ENCODE measurements around the gene PRKCA. TPM values are rescaled to one million over a fixed set of nuclear protein-coding genes. Genes with fewer than 3 reads are reported as not detected.

The PRKCA gene
- polyA plus RNA-seq, 2 donors: 1.2 to 1.3 TPM

DNA sequence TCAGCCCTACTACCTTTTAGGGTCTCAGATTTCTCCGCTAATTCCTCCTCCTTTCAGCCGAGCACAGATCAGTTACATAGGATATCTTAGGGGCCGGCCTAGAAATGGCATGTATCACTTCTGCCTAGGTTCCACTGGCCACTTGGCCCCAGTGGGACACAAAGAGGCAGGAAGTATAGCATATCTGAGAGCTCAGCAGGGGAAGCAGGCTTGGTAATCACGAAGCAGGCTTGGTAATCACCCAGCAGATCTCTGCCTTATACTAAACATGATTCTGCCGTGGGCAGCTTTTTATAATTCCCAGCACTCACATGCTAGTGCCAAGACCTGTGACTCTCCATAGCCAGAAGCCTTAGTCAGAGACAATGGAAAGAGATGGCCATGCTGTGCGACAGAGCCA is 472.9 kb downstream of the PRKCA start:
- Histone ChIP-seq H3K27me3 (ENCODE audit: control insufficient read depth in 1 of 2, insufficient read depth in 2 of 2, low read length in 2 of 2) (no peaks in the 10 kb centered on the region), H3K4me3 (ENCODE audit: low read depth in 1 of 2, low read length in 2 of 2) (no peak overlapping the region), H3K27ac (ENCODE audit: low read depth in 2 of 2, low read length in 1 of 2) (no peak overlapping the region), H3K4me1 (ENCODE audit: control insufficient read depth in 2 of 2, insufficient read depth in 2 of 2, low read length in 1 of 2) (no peaks in the 10 kb centered on the region), H3K9me3 (ENCODE audit: control insufficient read depth in 2 of 2, insufficient read depth in 1 of 2, low read depth in 1 of 2, low read length in 1 of 2) (no peaks in the 10 kb centered on the region), H3K36me3 (ENCODE audit: control insufficient read depth in 2 of 2, insufficient read depth in 2 of 2, low read length in 1 of 2) (peaks cover 3% of the 10 kb centered on the region in 2 donors)
- WGBS, 2 donors: 88 to 90% methylated on average over 6 of the region's 6 CpGs

DNA sequence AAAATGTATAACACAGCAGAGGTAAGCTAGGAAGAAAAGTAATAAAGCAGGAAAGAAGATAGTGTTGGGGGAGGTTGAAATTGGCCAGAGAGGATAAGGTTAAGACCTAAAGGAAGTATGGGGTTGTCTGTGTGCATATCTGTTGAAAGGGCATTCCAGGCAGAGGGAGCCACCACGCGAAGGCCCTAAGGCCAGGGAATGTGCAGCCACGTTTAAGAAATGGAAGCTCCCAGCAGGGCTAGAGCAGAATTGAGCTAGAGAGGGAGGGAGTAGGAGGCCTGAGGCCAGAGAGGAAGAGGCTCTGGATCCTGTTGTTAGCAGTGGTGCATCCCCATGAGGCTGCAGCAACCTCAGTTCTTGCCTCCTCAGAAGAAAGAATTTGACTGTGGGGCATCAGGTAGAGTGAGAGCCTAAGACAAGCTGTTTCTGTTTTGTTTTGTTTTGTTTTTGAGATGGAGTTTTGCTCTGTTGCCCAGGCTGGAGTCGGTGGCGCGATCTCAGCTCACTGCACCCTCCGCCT is 473.5 kb downstream of the PRKCA start:
- WGBS, 2 donors: 80 to 83% methylated on average over 7 of the region's 7 CpGs

DNA sequence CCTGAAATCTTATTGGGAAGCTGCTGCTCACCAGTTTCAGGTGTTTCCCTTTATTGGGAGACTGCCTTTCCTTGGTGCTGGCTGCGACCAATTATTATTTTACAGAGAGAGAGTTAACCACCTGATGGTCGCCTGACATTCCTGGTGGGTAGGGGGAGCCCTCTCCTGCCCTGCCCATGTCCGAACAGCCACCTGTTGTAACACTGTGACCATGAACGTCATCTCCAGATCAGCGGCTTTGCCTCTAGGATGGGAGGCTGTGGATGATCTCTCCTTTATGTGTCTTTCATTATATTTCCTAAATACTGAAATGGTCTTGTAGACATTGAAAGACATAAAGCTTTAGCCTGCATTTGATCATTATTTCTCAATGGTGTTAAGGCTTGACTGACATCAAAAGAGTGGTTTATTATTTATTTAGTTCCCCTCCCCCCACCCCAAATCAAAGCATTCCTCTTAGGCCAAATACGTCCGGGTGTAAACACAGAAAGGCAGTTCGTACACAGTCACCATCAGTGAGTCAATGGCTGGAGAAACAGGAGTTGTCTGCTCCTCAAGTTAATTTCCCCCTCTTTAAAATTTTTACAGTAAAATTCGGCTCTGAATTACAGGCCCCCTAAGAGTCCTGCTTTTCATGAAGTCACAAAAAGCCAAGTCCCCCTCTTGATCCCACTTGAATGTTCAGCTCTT is 474.7 kb downstream of the PRKCA start:
- Histone ChIP-seq H3K27ac (ENCODE audit: low read depth in 2 of 2, low read length in 1 of 2) (no peak overlapping the region), H3K4me1 (ENCODE audit: control insufficient read depth in 2 of 2, insufficient read depth in 2 of 2, low read length in 1 of 2) (no peaks in the 10 kb centered on the region), H3K36me3 (ENCODE audit: control insufficient read depth in 2 of 2, insufficient read depth in 2 of 2, low read length in 1 of 2) (peaks cover 3% of the 10 kb centered on the region in 2 donors)

More for the DNA sequence above, 473.5 kb downstream of the PRKCA start:
- Histone ChIP-seq H3K4me1 (ENCODE audit: control insufficient read depth in 2 of 2, insufficient read depth in 2 of 2, low read length in 1 of 2) (no peaks in the 10 kb centered on the region), H3K36me3 (ENCODE audit: control insufficient read depth in 2 of 2, insufficient read depth in 2 of 2, low read length in 1 of 2) (peaks cover 3% of the 10 kb centered on the region in 2 donors), H3K27me3 (ENCODE audit: control insufficient read depth in 1 of 2, insufficient read depth in 2 of 2, low read length in 2 of 2) (no peaks in the 10 kb centered on the region), H3K9me3 (ENCODE audit: control insufficient read depth in 2 of 2, insufficient read depth in 1 of 2, low read depth in 1 of 2, low read length in 1 of 2) (no peaks in the 10 kb centered on the region), H3K27ac (ENCODE audit: low read depth in 2 of 2, low read length in 1 of 2) (no peak overlapping the region), H3K4me3 (ENCODE audit: low read depth in 1 of 2, low read length in 2 of 2) (no peak overlapping the region)

DNA sequence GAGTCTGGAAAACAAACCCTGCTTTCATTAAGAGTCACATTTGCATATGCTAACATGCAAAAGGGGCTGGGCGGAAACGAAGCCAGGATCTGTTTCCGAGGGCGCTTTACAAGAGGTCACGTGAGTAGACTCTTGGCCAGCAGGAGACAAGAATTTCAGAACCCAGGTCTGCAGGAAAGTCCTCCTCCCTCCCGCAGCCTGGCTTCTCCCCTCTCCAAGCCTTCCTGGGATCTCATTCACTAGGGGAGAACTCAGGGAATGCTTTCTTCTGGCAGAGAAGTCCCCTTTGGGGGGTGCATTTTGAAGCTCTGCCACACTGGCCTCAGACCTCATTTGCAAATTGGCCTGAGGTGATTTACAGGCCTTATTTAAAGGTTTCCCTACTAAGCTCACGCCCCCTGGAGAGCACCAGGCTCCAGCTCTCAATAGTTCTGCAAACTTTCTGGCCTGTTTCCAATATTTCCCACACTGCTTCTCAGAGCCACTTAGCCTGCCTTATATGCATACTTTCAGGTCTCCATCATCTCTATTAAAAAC is 475.3 kb downstream of the PRKCA start:
- Histone ChIP-seq H3K4me3 (ENCODE audit: low read depth in 1 of 2, low read length in 2 of 2) (no peak overlapping the region), H3K36me3 (ENCODE audit: control insufficient read depth in 2 of 2, insufficient read depth in 2 of 2, low read length in 1 of 2) (peaks cover 3% of the 10 kb centered on the region in 2 donors), H3K27me3 (ENCODE audit: control insufficient read depth in 1 of 2, insufficient read depth in 2 of 2, low read length in 2 of 2) (no peaks in the 10 kb centered on the region), H3K27ac (ENCODE audit: low read depth in 2 of 2, low read length in 1 of 2) (no peak overlapping the region), H3K4me1 (ENCODE audit: control insufficient read depth in 2 of 2, insufficient read depth in 2 of 2, low read length in 1 of 2) (no peaks in the 10 kb centered on the region), H3K9me3 (ENCODE audit: control insufficient read depth in 2 of 2, insufficient read depth in 1 of 2, low read depth in 1 of 2, low read length in 1 of 2) (no peaks in the 10 kb centered on the region)
- 79 to 84% methylated on average over 7 of the region's 7 CpGs for WGBS, 2 donors

More for the DNA sequence above, 474.7 kb downstream of the PRKCA start:
- Histone ChIP-seq H3K27me3 (ENCODE audit: control insufficient read depth in 1 of 2, insufficient read depth in 2 of 2, low read length in 2 of 2) (no peaks in the 10 kb centered on the region), H3K9me3 (ENCODE audit: control insufficient read depth in 2 of 2, insufficient read depth in 1 of 2, low read depth in 1 of 2, low read length in 1 of 2) (no peaks in the 10 kb centered on the region), H3K4me3 (ENCODE audit: low read depth in 1 of 2, low read length in 2 of 2) (no peak overlapping the region)
- 82 to 83% methylated on average over 9 of the region's 9 CpGs for WGBS, 2 donors

DNA sequence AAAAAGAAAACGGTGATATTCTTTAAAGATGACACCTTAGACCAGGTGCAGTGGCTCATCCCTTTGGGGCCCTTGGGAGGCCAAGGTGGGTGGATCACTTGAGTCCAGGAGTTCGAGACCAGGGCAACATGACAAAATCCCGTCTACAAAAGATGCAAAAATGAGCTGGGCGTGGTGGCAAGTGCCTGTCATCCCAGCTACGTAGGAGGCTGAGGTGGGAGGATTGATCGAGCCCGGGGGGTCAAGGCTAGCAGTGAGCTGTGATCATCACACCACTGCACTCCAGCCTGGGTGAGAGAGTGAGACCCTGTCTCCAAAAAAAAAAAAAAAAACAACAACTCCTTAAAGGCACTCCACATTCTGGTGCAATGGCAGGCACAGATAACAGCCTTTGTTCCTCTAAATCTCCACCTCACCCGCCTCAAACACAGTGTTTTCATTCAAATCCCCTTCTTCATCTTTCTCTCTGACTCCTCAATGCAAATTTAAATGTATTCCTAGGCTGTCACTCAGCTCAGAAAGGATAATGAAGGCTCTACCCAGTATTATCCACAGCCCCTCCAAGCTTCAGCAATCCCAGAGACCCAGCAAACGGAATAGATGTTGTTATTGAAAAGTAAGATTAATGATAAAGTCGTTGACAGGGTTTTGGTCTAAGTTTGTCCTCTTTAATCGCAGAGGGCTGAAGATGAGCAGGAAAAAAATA is 476.3 kb downstream of the PRKCA start:
- Histone ChIP-seq H3K9me3 (ENCODE audit: control insufficient read depth in 2 of 2, insufficient read depth in 1 of 2, low read depth in 1 of 2, low read length in 1 of 2) (no peaks in the 10 kb centered on the region), H3K36me3 (ENCODE audit: control insufficient read depth in 2 of 2, insufficient read depth in 2 of 2, low read length in 1 of 2) (peaks cover 3% of the 10 kb centered on the region in 2 donors), H3K27ac (ENCODE audit: low read depth in 2 of 2, low read length in 1 of 2) (no peak overlapping the region), H3K4me1 (ENCODE audit: control insufficient read depth in 2 of 2, insufficient read depth in 2 of 2, low read length in 1 of 2) (no peaks in the 10 kb centered on the region), H3K4me3 (ENCODE audit: low read depth in 1 of 2, low read length in 2 of 2) (no peak overlapping the region), H3K27me3 (ENCODE audit: control insufficient read depth in 1 of 2, insufficient read depth in 2 of 2, low read length in 2 of 2) (no peaks in the 10 kb centered on the region)
- WGBS, 2 donors: 87 to 88% methylated on average over 11 of the region's 11 CpGs

DNA sequence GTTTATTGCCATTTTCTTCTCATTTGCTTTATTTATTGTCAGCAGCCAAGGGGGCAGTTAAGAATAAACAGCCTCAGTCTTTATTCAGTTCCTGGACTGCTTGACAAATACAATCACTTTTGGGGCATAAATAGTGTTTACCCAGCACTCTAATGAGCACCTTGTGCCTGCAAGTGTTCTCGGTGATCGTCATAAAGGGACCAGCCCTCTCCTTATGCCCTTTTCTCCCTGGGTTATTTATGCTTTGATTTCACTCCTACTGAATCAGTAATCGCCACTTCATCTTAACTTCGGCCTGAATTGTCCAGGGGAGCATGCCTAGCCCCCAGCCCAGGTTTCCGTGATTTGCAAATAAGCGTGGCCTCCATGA is 476.8 kb downstream of the PRKCA start:
- Histone ChIP-seq H3K9me3 (ENCODE audit: control insufficient read depth in 2 of 2, insufficient read depth in 1 of 2, low read depth in 1 of 2, low read length in 1 of 2) (no peaks in the 10 kb centered on the region), H3K27ac (ENCODE audit: low read depth in 2 of 2, low read length in 1 of 2) (no peak overlapping the region), H3K36me3 (ENCODE audit: control insufficient read depth in 2 of 2, insufficient read depth in 2 of 2, low read length in 1 of 2) (peaks cover 0 to 2% of the 10 kb centered on the region in 2 donors), H3K4me1 (ENCODE audit: control insufficient read depth in 2 of 2, insufficient read depth in 2 of 2, low read length in 1 of 2) (no peaks in the 10 kb centered on the region), H3K4me3 (ENCODE audit: low read depth in 1 of 2, low read length in 2 of 2) (no peak overlapping the region), H3K27me3 (ENCODE audit: control insufficient read depth in 1 of 2, insufficient read depth in 2 of 2, low read length in 2 of 2) (no peaks in the 10 kb centered on the region)
- 90 to 92% methylated on average over 6 of the region's 6 CpGs for WGBS, 2 donors

DNA sequence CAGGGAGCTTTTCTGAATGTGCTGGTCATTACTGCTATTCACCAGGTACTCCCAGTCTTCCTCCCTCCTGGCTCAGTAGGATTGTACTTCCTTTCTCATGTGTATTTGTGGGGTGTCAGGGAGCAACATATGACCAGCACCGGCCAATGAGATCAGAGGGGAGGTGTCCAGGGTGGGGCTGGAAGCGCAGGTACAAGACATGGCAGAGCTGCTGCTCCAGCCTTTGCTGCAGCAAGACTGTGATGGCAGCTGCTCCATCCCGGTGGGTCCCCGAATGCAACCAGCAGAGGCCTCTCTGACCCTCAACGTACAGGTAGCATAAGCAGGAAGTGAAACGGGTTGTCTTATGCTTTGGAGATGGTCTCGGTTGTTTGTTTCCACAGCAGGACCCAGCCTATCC is 478.7 kb downstream of the PRKCA start:
- no peaks in the 10 kb centered on the region for H3K9me3 ChIP-seq (ENCODE audit: control insufficient read depth in 2 of 2, insufficient read depth in 1 of 2, low read depth in 1 of 2, low read length in 1 of 2)
- H3K27me3 ChIP-seq (ENCODE audit: control insufficient read depth in 1 of 2, insufficient read depth in 2 of 2, low read length in 2 of 2): no peaks in the 10 kb centered on the region
- 90 to 91% methylated on average over 7 of the region's 7 CpGs for WGBS, 2 donors
- no peaks in the 10 kb centered on the region for H3K4me1 ChIP-seq (ENCODE audit: control insufficient read depth in 2 of 2, insufficient read depth in 2 of 2, low read length in 1 of 2)
- H3K27ac ChIP-seq (ENCODE audit: low read depth in 2 of 2, low read length in 1 of 2): no peak overlapping the region
- H3K4me3 ChIP-seq (ENCODE audit: low read depth in 1 of 2, low read length in 2 of 2): no peak overlapping the region
- no peaks in the 10 kb centered on the region for H3K36me3 ChIP-seq (ENCODE audit: control insufficient read depth in 2 of 2, insufficient read depth in 2 of 2, low read length in 1 of 2)

DNA sequence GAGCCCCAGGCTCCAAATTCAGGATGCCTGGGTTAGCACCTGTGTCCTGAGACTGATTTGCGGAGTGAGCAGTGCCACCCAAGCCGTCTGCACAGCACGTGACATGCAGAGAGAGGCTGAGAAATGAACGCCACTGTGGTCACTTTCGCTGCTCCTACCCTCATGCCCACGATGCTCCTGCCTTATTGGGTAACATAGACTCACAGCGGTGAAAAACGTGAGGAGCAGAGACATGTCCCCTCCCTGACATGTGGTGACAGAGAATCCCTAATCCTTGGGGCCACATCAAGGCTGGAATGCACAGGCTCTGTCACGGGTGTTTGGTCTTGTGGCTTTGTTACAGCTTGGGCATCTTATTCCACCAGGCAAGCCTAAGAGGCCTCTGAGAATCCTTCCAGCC is 480.4 kb downstream of the PRKCA start:
- Histone ChIP-seq H3K27me3 (ENCODE audit: control insufficient read depth in 1 of 2, insufficient read depth in 2 of 2, low read length in 2 of 2) (no peaks in the 10 kb centered on the region), H3K4me1 (ENCODE audit: control insufficient read depth in 2 of 2, insufficient read depth in 2 of 2, low read length in 1 of 2) (no peaks in the 10 kb centered on the region), H3K4me3 (ENCODE audit: low read depth in 1 of 2, low read length in 2 of 2) (no peak overlapping the region), H3K36me3 (ENCODE audit: control insufficient read depth in 2 of 2, insufficient read depth in 2 of 2, low read length in 1 of 2) (peaks cover 0 to 2% of the 10 kb centered on the region in 2 donors), H3K27ac (ENCODE audit: low read depth in 2 of 2, low read length in 1 of 2) (no peak overlapping the region), H3K9me3 (ENCODE audit: control insufficient read depth in 2 of 2, insufficient read depth in 1 of 2, low read depth in 1 of 2, low read length in 1 of 2) (no peaks in the 10 kb centered on the region)
- WGBS, 2 donors: 76 to 83% methylated on average over 9 of the region's 9 CpGs

DNA sequence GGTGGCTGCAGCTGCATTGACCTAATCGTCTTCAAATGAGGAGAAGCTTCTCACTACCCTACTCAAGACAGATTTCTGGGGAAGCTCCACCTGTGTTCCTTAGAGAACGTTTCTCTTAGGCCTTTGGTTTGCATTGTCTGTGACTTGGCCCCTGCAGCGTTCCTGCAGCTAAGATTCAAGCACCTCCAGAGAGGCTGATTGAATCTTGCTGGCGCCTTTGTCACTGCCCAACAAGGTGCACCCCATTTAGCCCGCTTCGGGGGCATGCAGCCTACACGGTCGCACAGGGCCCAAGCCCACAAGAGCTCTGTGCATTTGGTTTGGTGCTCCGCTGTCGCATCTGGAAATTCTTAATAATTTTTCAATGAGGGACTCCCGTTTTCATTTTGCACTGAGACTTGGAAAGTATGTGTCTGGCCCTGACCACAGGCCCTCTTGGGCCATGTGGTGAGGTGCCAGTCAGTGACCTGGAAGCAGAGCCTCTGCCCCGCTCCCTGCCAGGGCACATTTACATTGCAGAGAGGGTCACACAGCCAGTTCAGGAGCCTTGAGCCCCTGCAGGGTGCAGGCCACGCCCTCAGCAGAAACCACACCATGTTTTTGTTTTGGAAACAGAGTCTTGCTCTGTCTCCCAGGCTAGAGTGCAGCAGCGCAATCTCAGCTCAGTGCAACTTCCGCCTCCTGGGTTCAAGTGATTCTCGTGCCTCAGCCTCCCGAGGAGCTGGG is 481.4 kb downstream of the PRKCA start:
- Histone ChIP-seq H3K27ac (ENCODE audit: low read depth in 2 of 2, low read length in 1 of 2) (no peak overlapping the region), H3K4me3 (ENCODE audit: low read depth in 1 of 2, low read length in 2 of 2) (no peak overlapping the region), H3K4me1 (ENCODE audit: control insufficient read depth in 2 of 2, insufficient read depth in 2 of 2, low read length in 1 of 2) (no peaks in the 10 kb centered on the region), H3K27me3 (ENCODE audit: control insufficient read depth in 1 of 2, insufficient read depth in 2 of 2, low read length in 2 of 2) (no peaks in the 10 kb centered on the region), H3K9me3 (ENCODE audit: control insufficient read depth in 2 of 2, insufficient read depth in 1 of 2, low read depth in 1 of 2, low read length in 1 of 2) (no peaks in the 10 kb centered on the region), H3K36me3 (ENCODE audit: control insufficient read depth in 2 of 2, insufficient read depth in 2 of 2, low read length in 1 of 2) (peaks cover 0 to 3% of the 10 kb centered on the region in 2 donors)
- 92 to 93% methylated on average over 17 of the region's 17 CpGs for WGBS, 2 donors
